Erythroblast (primary cell): ENCODE measurements around the gene MPST.

ENCODE experiments used
- GATA1 ChIP-seq: IDR thresholded peaks from 2 replicates; pipeline ENCODE4 v1.6.1; 2011; ENCODE audit warnings: low read depth, mild to moderate bottlenecking, control low read depth, low read length, moderate library complexity
- POLR2A ChIP-seq: IDR thresholded peaks from 2 replicates; pipeline ENCODE4 v1.6.1; 2011; ENCODE audit warnings: mild to moderate bottlenecking, low read length

DNA sequence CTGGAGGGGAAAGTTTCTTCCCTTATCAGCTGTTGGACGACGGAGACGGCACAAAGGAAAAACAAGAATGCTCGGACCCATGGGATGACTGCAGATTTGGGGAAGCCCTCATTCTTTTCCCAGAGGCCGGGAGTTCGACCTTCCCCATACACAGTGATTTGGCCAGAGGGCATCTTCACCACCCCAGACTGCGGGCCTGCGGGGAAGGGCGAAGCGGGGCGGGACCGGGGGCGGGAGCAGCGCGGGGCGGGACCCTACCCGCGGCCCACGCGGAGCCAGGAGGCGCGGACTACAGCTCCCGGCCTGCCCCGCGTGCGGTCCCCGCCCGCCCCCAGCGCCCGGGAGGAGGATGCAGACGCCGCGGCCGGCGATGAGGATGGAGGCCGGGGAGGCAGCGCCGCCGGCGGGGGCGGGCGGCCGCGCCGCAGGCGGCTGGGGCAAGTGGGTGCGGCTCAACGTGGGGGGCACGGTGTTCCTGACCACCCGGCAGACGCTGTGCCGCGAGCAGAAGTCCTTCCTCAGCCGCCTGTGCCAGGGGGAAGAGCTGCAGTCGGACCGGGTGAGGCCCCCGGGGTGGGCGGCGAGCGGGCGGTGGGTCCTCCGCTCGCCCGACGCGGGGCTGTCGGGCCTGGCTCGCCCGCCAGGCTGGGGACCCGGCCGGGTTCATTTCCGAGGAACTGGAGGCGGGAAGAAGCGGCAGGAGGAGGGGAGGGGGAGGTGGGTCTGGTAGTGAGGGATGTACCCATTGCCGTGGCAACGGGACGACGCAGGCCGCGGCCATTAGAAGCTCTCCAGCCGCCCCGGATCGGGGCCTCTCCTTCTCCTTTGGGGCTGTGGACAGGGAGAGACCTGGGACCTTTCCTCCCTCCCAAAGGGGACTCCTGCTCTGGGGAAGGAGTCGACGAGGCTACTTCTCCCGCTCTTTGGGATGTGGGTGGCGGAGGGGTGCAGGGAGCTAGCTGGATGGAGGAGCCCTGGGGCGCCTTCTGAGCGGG is 32.1 kb downstream of the MPST start, which contains the start of gene KCTD17:
- TF ChIP-seq POLR2A (no peak), GATA1 (no peak)
